Parathyroid adenoma (tissue), 2 donors: ENCODE measurements around the gene RCOR1.

Experiments used
- H2AFZ ChIP-seq: fragments of 300-600 bp; sonication (generic); one replicate; pipeline ENCODE4 v1.7.0; 2017; ENCODE audit warnings: antibody characterized with exemption, mild to moderate bottlenecking
- H3K27ac ChIP-seq: fragments of 300-600 bp; sonication (generic); one replicate; pipeline ENCODE4 v1.7.0; 2017
- H3K27me3 ChIP-seq: fragments of 300-600 bp; sonication (generic); one replicate; pipeline ENCODE4 v1.7.0; 2017; ENCODE audit warnings: low read length; ENCODE audit not compliant: control insufficient read depth, insufficient read depth
- H3K36me3 ChIP-seq: fragments of 300-600 bp; sonication (generic); one replicate; pipeline ENCODE4 v1.7.0; 2017; ENCODE audit warnings: low read length; ENCODE audit not compliant: control insufficient read depth, insufficient read depth
- H3K4me1 ChIP-seq: fragments of 300-600 bp; sonication (generic); one replicate; pipeline ENCODE4 v1.7.0; 2017; ENCODE audit warnings: control low read depth
- H3K4me2 ChIP-seq: fragments of 300-600 bp; sonication (generic); one replicate; pipeline ENCODE4 v1.7.0; 2017; ENCODE audit warnings: low read length
- H3K4me3 ChIP-seq: fragments of 300-600 bp; sonication (generic); one replicate; pipeline ENCODE4 v1.7.0; 2017; ENCODE audit warnings: low read depth, low read length
- H3K79me2 ChIP-seq: fragments of 300-600 bp; sonication (generic); one replicate; pipeline ENCODE4 v1.7.0; 2017; ENCODE audit warnings: control low read depth
- H3K9ac ChIP-seq: fragments of 300-600 bp; sonication (generic); one replicate; pipeline ENCODE4 v1.7.0; 2017; ENCODE audit warnings: mild to moderate bottlenecking
- H3K9me3 ChIP-seq: fragments of 300-600 bp; sonication (generic); one replicate; pipeline ENCODE4 v1.7.0; 2017; ENCODE audit warnings: low read length; ENCODE audit not compliant: control insufficient read depth
- CTCF ChIP-seq: fragments of 300-600 bp; sonication (generic); IDR thresholded peaks from one replicate; pipeline ENCODE4 v1.7.0; 2017; ENCODE audit warnings: antibody characterized with exemption, mild to moderate bottlenecking
- donor health status: primary hyperparathyroidism.

Gene RCOR1

GRCh38 chr14:102738373-102739189 is 146.1 kb downstream of the RCOR1 start:
- H3K36me3 ChIP-seq, result no peaks in the 10 kb centered on the region
- no peak overlapping the region for H2AFZ ChIP-seq
- H3K4me1 ChIP-seq, result no peaks in the 10 kb centered on the region
- no peak overlapping the region for H3K9ac ChIP-seq
- H3K4me3 ChIP-seq, result no peak overlapping the region
- no peak overlapping the region for H3K27ac ChIP-seq
- no peaks in the 10 kb centered on the region for H3K79me2 ChIP-seq
- H3K27me3 ChIP-seq, result no peaks in the 10 kb centered on the region
- no peaks in the 10 kb centered on the region for H3K9me3 ChIP-seq
- H3K4me2 ChIP-seq, result no peak overlapping the region
- no peak for TF ChIP-seq CTCF

- TF ChIP-seq CTCF, result no peak
- no peak overlapping the region for H3K4me2 ChIP-seq
- no peak overlapping the region for H3K4me3 ChIP-seq
- no peak overlapping the region for H3K27ac ChIP-seq
- no peaks in the 10 kb centered on the region for H3K79me2 ChIP-seq
- no peaks in the 10 kb centered on the region for H3K27me3 ChIP-seq
- H3K36me3 ChIP-seq, result no peaks in the 10 kb centered on the region
- H3K9ac ChIP-seq, result no peak overlapping the region
- H2AFZ ChIP-seq, result no peak overlapping the region
- H3K9me3 ChIP-seq, result no peaks in the 10 kb centered on the region
- no peaks in the 10 kb centered on the region for H3K4me1 ChIP-seq
Measured at GRCh38 chr14:102739190-102739469, 146.7 kb downstream of the RCOR1 start.

- Histone ChIP-seq H3K36me3 (no peaks in the 10 kb centered on the region), H3K9ac (no peak overlapping the region), H3K4me3 (no peak overlapping the region), H3K4me1 (no peaks in the 10 kb centered on the region), H3K27ac (no peak overlapping the region), H3K9me3 (no peaks in the 10 kb centered on the region), H2AFZ (no peak overlapping the region), H3K27me3 (no peaks in the 10 kb centered on the region), H3K79me2 (no peaks in the 10 kb centered on the region), H3K4me2 (no peak overlapping the region)
- no peak for TF ChIP-seq CTCF
Measured at GRCh38 chr14:102746634-102747438, 154.4 kb downstream of the RCOR1 start.

GRCh38 chr14:102748806-102749205 is 156.4 kb downstream of the RCOR1 start:
- Histone ChIP-seq H2AFZ (no peak overlapping the region), H3K36me3 (no peaks in the 10 kb centered on the region), H3K4me1 (no peaks in the 10 kb centered on the region), H3K9me3 (no peaks in the 10 kb centered on the region), H3K9ac (no peak overlapping the region), H3K27me3 (no peaks in the 10 kb centered on the region), H3K79me2 (no peaks in the 10 kb centered on the region), H3K27ac (no peak overlapping the region), H3K4me2 (no peak overlapping the region), H3K4me3 (no peak overlapping the region)
- no peak for TF ChIP-seq CTCF
